Esophagus squamous epithelium (tissue), 4 donors: Measurements from ENCODE around the gene MIA.

Source experiments
- POLR2A ChIP-seq, 4 donors: fragments of 450-650 bp; IDR thresholded peaks; one replicate each; pipeline ENCODE4 v1.6.1; 2017; ENCODE audit warnings: antibody characterized with exemption in 4 of 4, mild to moderate bottlenecking in 4 of 4, moderate library complexity in 3 of 4
- TF ChIP-seq, protein P1 (sequence below), 6 experiments: fragments of 450-650 bp in 4 of 6; fragments of 200-600 bp in 2 of 6; sonication (generic) in 2 of 6; IDR thresholded peaks; one replicate each; pipeline ENCODE4 v1.5.1; 2016 to 2019; ENCODE audit warnings: antibody characterized with exemption in 6 of 6, mild to moderate bottlenecking in 4 of 6, moderate library complexity in 4 of 6

DNA sequence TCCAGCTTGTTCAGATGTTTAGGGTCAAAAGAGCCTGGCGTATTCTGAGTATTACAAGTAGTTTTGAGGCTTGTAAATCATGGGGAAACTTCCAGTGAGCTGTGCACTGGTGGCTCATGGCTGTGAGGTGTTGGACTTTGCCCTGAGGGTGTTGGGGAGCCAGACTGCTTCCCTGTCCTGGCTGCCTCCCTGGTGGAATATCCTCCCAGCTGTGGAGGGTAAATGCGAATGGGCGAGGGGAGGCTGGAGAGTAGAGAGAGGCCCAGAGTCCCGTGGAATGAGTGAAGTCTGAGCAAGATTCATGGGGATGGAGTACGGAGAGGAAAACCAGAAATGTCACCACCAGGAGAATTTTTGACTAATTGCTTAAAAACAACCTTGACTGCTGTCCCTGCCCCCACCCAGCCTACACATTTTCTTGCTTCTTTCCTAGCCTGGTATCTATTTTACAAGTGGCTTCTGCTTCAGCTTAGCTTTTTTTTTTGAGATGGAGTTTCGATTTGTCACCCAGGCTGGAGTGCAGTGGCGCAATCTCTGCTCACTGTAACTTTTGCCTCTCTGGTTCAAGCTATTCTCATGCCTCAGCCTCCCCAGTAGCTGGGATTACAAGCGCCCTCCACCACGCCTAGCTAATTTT, 20.6 kb upstream of the MIA start:
- TF ChIP-seq, protein P1, sequence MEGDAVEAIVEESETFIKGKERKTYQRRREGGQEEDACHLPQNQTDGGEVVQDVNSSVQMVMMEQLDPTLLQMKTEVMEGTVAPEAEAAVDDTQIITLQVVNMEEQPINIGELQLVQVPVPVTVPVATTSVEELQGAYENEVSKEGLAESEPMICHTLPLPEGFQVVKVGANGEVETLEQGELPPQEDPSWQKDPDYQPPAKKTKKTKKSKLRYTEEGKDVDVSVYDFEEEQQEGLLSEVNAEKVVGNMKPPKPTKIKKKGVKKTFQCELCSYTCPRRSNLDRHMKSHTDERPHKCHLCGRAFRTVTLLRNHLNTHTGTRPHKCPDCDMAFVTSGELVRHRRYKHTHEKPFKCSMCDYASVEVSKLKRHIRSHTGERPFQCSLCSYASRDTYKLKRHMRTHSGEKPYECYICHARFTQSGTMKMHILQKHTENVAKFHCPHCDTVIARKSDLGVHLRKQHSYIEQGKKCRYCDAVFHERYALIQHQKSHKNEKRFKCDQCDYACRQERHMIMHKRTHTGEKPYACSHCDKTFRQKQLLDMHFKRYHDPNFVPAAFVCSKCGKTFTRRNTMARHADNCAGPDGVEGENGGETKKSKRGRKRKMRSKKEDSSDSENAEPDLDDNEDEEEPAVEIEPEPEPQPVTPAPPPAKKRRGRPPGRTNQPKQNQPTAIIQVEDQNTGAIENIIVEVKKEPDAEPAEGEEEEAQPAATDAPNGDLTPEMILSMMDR (IDR thresholded peaks at IDR 0.05) = no peak
- TF ChIP-seq POLR2A (IDR thresholded peaks at IDR 0.05) = no peak
